GM21390 (cell line): ENCODE measurements around the gene COG2.
"Not testable (repeated sequence)": the region's sequence is repeated elsewhere in the genome, so short reads cannot be mapped to it uniquely, and the experiment has no call there.

Experiments used
- ATAC-seq: cut with Tn5 transposase; IDR thresholded peaks from one replicate; pipeline ENCODE4 v1.9.1; 2021; ENCODE audit not compliant: unreplicated experiment

Gene COG2

DNA sequence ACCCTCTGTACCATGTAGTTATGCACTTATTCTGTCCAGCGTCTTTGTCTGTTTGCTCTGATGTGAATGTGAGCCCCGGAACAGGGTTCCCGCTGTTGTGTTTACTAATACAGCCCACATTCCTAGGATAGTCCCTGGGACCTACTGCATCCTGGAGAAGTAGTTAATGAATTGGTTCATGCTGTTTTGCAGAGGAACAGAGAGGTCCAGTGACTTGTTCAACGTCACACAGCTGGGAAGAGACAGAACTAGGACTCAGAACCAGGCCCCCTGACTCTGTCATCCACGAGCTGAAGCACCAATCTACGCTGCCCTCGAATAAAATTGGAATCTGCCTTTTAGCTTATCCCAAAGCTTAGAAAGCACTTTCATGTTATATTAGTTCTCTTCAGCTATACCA lies 70.9 kb downstream of the COG2 start:
- ATAC-seq, result no peak

DNA sequence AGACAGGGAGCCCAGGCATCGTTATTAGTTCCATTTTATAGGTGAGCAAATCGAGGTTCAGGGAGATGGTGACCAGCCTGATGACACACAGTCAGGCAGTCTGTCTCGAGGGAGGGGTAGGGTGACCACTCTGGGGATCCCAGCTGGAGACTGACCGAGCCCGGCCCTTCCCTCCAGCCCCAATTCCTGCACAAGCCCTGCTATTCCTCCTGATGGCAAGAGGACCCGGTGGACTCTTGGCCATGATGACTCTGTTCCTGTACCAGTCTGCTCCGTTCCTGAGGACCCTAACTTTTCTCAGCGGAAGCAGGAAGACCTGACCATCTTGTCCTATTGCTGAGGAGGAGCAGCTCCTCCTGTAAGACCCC lies 71.2 kb downstream of the COG2 start:
- ATAC-seq, result no peak

DNA sequence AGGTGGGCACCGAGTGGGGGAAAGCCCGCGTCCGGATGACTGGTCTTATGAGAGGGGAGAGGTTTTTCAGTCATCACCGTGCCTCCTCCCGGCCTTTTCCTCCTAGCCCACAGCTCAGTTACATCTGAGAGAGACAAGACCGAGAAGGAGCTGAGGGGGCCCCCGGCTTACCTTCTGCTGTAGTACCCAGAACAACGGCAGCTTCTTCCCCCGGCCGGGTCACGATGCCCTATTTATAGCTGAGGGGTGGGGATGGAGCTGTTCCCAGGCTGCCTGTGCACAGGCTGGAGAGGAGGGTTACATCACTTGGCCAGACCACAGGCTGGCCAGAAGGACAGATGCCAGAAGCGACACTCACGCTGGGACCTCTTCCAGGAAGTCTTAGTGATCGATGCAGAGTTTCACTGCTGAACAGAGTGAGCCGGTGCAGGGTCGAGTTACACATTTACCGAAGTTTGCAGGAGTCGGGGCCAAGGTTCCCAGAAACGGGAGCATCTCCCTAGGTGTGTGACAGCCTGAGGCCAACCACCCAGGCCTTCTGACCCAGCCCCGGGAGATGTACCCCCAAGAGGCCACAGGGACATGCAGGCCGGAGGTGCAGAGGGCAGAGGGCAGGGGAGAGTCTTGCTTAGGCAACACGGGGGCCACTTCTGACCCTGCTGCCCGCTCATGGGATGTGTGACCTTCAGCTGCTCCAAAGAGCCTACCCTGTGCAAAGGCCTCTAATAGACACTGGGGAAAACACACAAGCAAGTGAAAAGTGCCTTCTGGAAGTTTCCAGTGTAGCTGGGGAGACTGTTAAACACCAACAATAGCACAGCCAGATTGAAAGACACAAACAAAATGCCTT lies 71.9 kb downstream of the COG2 start, which contains the start of gene AGT:
Gene AGT (minus strand): TSS at position 208 of the 850 bp plus-strand sequence. CDS start 3,299 bp downstream, outside the sequence.
- no peak for ATAC-seq

DNA sequence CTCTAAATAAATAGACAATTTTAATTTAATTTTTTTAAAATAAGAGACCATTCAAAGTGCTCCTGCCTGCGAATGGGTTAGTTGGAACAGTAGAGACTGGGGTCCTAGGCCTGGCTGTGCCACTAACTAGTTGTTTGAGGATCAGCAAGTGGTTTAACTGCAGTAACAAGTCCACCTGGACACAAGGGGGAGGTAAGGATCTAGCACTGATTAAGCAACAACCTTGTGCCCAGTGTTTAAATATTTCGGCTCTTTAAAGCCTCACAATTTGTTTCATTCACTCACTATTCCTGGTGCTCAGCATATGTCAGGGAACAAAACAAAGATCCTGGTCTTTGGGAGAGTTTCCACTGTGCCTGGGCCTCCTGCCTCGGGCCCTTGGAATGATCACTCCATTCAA lies 73.2 kb downstream of the COG2 start:
- ATAC-seq, result no peak

DNA sequence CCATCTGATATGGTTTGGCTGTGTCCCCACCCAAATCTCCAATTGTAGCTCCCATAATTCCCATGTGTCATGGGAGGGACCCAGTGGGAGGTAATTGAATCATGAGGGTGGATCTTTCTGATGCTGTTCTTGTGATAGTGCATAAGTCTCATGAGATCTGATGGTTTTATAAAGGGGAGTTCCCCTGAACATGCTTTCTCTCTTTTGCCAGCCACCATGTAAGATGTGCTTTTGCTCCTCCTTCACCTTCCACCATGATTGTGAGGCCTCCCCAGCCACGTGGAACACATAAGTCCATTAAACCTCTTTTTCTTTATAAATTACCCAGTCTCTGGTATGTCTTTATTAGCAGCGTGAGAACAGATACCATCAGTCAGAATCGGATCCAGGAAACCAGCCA lies 74.2 kb downstream of the COG2 start:
- ATAC-seq, result not testable (repeated sequence)

DNA sequence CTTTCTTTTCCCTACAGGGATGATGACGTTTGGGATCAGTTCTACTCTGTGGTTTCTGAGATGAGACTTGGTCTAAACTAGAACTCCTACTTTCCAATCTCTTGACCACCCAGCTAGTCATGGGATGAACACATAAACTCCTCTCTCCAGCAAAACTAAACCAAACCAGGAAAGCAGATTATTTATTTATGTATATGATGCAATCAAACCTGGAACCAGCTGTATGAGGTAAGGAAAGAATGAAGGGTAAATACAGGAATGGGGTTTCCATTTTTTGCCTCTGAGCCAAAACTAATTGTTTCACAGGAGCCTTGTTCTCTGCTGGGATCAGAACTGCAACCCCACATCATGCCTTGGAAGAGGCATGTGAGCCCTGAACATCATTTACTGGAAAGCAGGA lies 75.0 kb downstream of the COG2 start:
- ATAC-seq, result no peak

DNA sequence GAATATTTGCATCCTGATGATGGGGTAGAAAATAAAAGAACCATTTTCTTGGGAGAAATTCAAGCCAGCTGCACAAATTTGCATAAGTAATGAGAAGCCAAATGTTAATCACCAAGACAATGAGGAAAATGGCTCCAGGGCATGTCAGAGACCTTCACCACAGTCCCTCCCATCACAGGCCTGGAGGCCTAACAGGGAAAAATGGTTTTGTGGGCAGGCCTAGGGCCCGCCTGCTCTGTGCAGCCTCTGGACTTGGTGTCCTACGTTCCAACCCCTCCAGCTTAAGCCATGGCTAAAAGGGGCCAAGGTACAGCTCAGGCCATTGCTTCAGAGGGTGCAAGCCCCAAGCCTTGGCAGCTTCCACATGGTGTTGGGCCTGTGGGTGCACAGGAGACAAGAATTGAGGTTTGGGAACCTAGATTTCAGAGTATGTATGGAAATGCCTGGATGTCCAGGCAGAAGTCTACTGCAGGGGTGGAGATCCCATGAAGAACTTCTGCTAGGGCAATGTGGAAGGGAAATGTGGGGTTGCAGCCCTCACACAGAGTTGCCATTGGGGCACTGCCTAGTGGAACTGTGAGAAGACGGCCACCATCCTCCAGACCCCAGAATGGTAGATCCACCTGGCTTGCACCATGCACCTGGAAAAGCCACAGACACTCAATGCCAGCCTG lies 79.7 kb downstream of the COG2 start:
- not testable (repeated sequence) for ATAC-seq

DNA sequence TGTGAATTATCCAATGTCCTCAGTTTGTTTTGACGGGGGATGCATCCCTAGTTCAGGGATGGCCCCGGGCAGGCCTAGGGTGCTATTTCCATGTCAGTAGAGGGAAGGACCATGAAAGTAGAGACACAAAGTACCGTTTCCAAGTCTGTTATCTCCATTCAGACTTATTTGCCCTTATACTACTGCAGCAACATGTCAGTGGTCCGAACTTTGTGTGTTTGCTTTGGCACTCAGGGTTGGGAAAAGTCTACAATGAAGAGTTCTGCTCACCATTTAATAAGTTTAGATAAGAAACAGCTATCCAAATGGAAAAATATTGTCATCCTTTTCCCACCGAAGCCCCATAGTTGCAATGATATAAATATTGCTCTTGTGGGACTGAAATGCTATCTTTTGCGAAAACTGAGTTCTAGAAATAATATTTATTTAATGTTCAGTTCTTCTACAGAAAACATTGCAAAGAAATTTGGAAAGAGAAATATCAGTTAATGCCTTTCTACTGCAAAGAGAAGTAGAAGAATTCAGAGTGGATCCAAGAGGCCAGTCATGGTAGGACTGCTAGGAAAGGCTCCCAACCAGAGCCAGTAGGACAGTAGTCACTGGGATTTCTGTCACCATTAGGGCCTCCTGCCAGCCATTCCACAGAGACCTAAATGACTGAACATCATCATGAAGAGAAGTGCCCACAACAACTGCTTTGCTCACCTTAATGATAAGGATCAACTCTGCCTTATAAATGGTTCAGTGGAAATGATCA lies 83.2 kb downstream of the COG2 start:
- ATAC-seq, result no peak

DNA sequence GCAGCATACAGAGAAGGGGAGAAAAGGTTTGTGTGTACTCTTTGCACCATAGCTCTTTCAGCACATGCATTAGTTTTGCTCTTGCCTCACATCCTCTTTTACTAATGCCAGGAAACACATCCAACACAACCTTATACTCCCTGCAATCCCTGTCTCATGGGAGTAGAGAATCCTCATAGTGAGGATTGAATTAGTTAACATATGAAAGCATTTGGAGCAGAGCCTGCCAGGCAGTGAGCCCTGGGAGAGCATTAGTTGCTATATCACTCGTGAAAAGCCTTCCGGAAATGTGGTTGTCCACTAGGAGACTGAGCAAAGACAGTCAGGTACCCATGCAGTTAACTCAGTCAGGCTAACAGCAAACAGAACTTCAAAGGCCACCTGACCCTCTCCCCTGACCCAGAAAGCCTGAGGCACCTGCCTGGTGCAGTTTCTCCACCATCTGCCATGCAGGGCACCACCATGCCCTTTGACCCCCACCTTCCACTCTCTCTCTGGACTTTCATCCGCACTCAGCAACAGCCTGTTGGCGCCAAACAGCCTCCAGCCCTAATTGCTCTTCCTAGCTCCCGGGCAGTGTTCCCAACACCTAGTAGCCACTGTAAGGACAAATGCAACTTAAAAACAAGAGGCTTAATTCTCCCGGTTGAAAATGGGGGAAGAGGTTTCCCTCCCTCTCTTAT lies 86.6 kb downstream of the COG2 start:
- ATAC-seq, result no peak

DNA sequence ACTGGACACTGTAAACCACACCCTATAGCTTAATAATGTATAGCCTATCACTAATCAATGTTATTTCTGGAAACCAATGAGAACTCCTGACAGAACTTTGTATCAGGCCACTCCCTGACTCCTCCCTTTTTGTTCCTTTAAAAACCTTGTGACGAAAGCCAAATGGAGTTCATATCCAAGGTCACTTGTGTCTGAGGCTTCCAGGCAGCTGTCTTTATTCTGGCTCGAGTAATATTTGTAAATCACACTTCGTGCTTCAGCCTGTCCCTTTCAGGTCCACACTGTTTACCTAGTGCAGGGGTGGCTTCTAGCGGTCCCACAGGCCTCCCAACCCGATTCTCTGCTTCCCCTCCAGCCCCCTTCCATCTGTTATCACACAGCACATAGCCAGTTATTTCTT lies 88.7 kb downstream of the COG2 start:
- ATAC-seq, result no peak

DNA sequence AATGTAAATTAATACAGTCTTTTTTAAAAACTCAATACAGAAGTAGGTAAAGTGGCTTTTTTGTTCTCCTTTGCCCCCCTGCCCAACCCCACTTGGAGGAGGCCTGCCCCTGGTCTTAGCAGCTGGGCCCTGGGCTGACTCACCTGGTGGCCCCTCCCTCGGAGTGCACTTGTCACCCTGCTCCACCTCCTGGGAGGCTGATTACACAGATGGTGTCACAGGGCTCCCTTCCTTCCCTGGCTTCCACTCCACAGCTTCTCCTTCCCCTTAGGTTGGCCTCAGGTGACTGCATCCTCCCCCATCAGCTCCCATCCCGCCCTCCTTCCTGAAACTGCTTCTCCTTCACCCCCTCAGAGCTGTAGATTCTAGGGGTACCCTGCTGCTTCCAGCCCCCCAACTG lies 93.2 kb downstream of the COG2 start:
- no peak for ATAC-seq

DNA sequence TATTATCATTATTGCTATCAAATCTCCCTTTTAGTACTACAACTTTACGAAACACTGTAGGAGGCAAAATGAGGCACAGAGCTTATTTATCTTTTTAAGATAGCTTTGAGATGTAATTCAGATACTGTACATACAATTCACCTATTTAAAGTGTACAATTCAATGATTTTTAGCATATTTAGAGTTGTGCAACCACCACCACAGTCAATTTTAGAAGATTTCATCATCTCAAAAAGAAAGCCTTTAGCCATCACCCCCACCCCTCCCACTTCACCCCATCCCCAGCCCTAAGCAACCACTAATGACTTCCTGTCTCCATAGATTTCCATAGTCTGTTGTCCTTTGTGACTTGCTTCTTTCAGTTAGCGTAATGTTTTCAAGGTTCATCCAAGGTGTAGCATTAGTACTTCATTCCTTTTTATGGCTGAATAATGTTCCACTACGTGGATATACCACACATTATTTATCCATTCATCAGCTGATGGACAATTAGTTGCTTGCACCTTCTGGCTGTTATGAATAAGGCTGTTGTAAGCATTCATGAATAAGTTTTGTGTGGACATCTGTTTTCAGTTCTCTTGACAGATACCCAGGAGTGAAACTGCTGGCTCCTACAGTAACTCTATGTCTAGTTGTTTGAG lies 95.5 kb downstream of the COG2 start:
- ATAC-seq, result no peak

DNA sequence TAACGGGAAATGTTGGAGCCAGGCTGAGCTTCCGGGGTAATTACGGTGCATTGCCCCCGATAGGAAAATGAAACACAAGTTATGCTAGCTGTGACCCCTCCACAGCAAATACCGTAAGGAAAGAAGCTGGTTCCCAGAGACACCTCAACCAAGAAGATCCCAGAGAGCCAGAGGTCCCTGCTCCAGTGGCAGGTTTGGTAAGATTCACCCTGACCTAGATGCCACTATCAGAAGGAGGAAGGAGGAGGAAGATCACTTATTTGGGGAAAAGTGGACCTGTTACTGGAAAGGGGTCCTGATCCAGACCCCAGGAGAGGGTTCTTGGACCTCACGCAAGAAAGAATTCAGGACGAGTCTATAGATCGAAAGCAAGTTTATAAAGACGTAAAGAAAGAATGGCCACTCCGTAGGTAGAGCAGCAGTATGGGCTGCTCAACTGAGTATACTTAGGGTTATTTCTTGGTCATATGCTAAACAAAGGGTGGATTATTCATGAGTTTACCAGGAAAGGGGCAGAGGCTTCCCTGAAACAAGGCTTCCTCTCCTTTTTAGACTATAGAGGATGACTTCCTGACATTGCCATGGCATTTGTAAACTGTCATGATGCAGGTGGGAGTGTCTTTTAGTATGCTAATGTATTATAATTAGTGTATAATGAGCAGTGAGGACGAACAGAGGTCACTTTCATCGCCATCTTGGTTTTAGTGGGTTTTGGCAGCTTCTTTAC lies 97.4 kb downstream of the COG2 start:
- ATAC-seq, result no peak
